Measurements from ENCODE around the gene IL34. TPM values are rescaled to one million over a fixed set of nuclear protein-coding genes. Genes with fewer than 3 reads are reported as not detected.

IL34 gene
- polyA plus RNA-seq, 1 experiment: 3.0 TPM

DNA sequence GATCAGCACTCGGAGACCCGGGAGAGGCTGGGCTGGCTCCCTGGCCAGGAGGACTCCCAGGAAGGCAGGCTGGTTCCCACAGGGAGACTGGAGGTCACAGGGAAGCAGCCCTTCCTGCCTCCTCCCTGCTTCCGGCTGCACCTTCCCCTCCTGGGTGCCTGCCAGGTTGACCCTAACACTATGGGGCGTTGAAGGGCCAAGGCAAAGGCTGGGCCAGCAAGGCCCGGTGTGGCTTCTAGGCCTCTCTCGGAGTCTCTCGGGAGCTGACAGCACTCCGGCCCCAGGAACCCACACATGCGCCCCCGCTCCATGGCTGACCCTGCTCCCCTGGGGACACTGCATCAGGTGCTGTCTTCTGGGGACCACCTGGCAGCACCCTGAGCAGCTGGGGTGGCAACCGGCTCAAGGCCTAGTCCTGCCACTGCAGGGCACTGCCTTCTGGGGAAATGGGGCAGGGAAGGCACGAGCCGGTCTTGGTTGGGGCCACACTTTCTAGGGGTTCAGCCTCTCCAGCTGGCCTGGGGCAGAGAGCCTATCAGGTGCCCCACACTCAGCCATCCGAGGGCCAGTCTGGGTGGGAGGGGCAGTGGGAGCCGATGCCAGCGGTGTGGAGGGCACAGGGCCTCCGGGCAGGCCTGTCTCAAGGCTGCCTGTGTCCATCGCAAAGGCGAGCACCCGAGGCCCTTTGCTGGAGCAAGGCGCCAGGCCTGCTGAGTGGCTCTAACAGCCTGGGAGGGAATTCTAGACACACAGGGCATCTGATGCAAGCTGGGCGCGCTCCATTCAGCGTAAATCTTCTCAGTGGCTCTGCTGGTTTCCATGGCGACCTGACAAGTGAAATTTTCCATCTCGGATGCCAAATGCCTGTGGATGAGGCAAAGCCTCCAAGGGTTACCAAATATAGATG, 45.1 kb downstream of the IL34 start:
- Histone ChIP-seq H3K9me3 (ENCODE audit: control insufficient read depth, insufficient read depth, low read length) (no peaks in the 10 kb centered on the region; the same call in 1 of the 2 replicates), H3K4me3 (ENCODE audit: low read depth, low read length) (no peak overlapping the region), H3K27me3 (ENCODE audit: control insufficient read depth, insufficient read depth, low read length) (no peaks in the 10 kb centered on the region), H3K27ac (ENCODE audit: low read depth, low read length) (peak overlapping the region; percentile 97)
- CTCF ChIA-PET: interaction anchor here (2.0 kb wide), 2 partner anchors 47 to 79 kb away, joined by 7 read pairs; no protein-coding TSS in a partner anchor
- POLR2A ChIA-PET: interaction anchor here (1.1 to 2.1 kb wide), 3 partner anchors 12 to 69 kb away, joined by 4 to 16 read pairs (median 7); no protein-coding TSS in a partner anchor
- TF ChIP-seq, protein P1, sequence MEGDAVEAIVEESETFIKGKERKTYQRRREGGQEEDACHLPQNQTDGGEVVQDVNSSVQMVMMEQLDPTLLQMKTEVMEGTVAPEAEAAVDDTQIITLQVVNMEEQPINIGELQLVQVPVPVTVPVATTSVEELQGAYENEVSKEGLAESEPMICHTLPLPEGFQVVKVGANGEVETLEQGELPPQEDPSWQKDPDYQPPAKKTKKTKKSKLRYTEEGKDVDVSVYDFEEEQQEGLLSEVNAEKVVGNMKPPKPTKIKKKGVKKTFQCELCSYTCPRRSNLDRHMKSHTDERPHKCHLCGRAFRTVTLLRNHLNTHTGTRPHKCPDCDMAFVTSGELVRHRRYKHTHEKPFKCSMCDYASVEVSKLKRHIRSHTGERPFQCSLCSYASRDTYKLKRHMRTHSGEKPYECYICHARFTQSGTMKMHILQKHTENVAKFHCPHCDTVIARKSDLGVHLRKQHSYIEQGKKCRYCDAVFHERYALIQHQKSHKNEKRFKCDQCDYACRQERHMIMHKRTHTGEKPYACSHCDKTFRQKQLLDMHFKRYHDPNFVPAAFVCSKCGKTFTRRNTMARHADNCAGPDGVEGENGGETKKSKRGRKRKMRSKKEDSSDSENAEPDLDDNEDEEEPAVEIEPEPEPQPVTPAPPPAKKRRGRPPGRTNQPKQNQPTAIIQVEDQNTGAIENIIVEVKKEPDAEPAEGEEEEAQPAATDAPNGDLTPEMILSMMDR (IDR thresholded peaks at IDR 0.05; ENCODE audit: low read depth, low read length): no peak
- DNase-seq (ENCODE audit: low read depth, low spot score): peak; percentile 96

DNA sequence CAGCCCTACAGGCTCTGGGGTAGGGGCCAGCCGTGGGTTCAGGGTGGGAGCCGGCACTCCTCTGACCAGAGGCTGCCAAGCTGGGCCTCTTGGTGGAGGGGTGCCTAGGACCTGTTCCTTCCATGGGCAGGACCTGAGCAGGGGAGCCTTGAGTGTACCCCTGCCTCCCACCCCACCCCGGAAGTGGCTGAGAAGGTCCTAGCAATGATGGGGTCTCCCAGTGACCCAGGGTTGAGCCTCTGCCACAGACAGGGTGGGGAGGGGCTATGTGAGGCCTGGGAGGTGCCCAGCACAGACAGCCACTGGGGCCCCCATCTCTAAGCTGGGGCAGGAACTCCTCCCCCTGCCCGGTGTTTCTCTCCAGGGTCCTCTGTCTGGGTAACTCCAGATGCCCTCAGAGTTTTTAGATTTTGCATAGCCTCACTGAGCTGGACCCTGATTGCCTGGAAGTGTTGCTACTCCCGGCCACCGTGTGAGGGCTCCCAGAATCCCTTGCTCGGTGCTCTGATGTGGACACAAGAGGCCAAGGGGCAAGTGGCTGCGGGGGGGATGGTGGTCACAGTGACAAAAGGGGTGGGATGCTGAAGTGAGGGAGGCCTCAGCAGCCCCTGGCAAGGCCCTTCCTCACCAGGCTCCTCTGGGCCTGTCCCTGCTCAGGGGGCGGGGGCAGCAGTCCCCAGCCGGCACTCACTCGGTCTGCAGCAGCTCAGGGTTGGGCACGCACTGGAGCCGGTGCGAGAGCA, 45.9 kb downstream of the IL34 start:
- Histone ChIP-seq H3K27ac (ENCODE audit: low read depth, low read length) (peak overlapping the region; percentile 97), H3K4me3 (ENCODE audit: low read depth, low read length) (no peak overlapping the region), H3K9me3 (ENCODE audit: control insufficient read depth, insufficient read depth, low read length) (no peaks in the 10 kb centered on the region; the same call in 1 of the 2 replicates), H3K27me3 (ENCODE audit: control insufficient read depth, insufficient read depth, low read length) (no peaks in the 10 kb centered on the region)
- TF ChIP-seq, protein P1 (IDR thresholded peaks at IDR 0.05; ENCODE audit: low read depth, low read length): no peak
- CTCF ChIA-PET: interaction anchor here (1.5 to 1.8 kb wide), 2 partner anchors 10 to 46 kb away, joined by 5 to 8 read pairs; no protein-coding TSS in a partner anchor
- no peak for DNase-seq (ENCODE audit: low read depth, low spot score)
- POLR2A ChIA-PET: interaction anchor here (1.1 to 2.1 kb wide), 4 partner anchors 11 to 69 kb away, joined by 3 to 16 read pairs (median 6); no protein-coding TSS in a partner anchor

DNA sequence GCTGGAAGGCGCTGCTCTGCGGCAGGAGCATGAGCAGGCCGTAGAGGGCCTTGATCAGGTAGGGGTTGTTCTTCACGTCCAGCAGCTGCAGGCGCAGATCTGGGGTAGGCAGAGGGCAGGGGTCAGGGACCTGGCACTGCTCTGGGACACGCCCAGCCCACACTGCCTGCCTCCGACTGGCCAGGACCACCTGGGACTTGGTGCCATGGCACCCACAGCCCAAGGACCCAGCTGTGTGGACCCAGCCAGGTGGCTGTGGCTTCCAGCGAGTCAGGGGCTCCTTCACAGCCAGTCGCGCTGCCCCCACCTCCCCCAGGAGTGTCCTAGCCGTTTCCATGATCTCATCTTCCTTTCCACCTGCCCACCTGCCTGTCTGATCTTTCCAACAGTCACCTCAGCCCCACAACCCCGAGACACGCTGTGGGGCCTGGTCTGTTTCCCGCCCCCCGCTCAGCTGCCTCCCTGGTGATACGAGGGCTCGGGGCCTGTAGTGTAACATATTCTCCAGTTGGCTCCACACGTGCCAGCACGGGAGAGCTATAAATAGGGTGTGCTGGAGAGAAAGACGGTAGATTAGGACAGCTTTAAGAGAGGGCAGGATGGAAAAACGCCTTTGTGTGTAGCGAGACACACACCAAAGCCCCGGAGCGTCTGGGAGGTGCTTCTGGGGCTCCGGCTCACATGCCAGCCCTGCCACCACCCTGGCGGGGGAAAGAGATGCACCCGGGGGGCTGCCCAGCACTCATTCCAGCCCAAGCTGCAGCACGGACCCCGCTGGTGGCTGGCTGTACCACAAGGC, 46.7 kb downstream of the IL34 start:
- Histone ChIP-seq H3K9me3 (ENCODE audit: control insufficient read depth, insufficient read depth, low read length) (no peaks in the 10 kb centered on the region; the same call in 1 of the 2 replicates), H3K27ac (ENCODE audit: low read depth, low read length) (peak overlapping the region; percentile 97), H3K4me3 (ENCODE audit: low read depth, low read length) (no peak overlapping the region), H3K27me3 (ENCODE audit: control insufficient read depth, insufficient read depth, low read length) (no peaks in the 10 kb centered on the region)
- ChIA-PET CTCF (interaction anchor here (1.5 to 1.8 kb wide), 2 partner anchors 10 to 45 kb away, joined by 5 to 8 read pairs; no protein-coding TSS in a partner anchor), POLR2A (interaction anchor here (1.0 to 2.1 kb wide), 5 partner anchors 11 to 68 kb away, joined by 3 to 16 read pairs (median 4); no protein-coding TSS in a partner anchor)
- TF ChIP-seq, protein P1 (IDR thresholded peaks at IDR 0.05; ENCODE audit: low read depth, low read length): no peak
- no peak for DNase-seq (ENCODE audit: low read depth, low spot score)

DNA sequence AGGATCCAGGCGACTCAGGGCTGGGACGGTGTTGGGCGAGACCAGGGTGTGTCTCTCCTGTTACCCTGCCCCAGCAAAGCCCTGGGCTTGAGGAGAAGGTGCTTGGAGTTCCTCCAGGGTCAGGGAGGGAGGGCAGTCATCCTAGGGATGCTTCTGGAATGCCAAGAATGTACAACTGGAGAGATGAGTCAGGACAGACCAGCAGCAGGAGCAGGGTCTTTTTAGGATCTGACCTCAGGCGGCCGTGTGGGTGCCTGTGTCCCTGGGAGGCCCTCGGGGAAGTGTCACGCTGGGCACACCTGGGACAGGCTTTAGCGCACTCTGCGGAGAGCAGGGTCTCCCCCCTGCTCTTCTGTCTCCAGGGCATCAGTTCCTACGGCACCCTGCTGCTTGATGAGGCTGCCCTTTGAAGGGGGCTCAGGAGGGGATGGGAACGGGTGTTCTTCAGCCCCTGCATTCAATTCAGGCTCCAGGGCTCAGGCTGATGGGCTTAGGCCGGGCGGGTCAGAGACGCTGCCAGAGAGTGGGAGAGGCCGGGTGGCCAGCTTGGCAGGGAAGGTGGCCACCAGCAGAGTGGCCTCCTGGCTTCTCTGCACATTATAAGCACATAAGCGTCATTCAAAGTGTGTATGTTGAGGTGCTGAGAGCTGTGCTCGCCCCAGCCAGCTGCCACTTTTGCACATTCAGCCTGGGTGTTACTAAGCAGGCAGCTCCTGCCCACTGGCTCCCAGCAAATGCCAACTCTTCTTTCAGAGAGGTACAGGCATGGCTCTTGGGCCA, 47.9 kb downstream of the IL34 start:
- TF ChIP-seq, protein P1 (IDR thresholded peaks at IDR 0.05; ENCODE audit: low read depth, low read length): no peak
- Histone ChIP-seq H3K9me3 (ENCODE audit: control insufficient read depth, insufficient read depth, low read length) (peaks cover 10% of the 10 kb centered on the region; the same call in 1 of the 2 replicates), H3K4me3 (ENCODE audit: low read depth, low read length) (no peak overlapping the region), H3K27me3 (ENCODE audit: control insufficient read depth, insufficient read depth, low read length) (no peaks in the 10 kb centered on the region), H3K27ac (ENCODE audit: low read depth, low read length) (peak overlapping the region; percentile 77)
- POLR2A ChIA-PET: interaction anchor here (1.0 to 1.3 kb wide), 2 partner anchors 9 to 44 kb away, joined by 3 to 5 read pairs; no protein-coding TSS in a partner anchor
- peak; percentile 55 for DNase-seq (ENCODE audit: low read depth, low spot score)
- CTCF ChIA-PET: interaction anchor here (1.8 kb wide), 1 partner anchor 8 kb away, joined by 5 read pairs; no protein-coding TSS in a partner anchor
